Heart left ventricle (tissue), 13 donors: ENCODE results near the gene STN1.

Experiments used
- CTCF ChIP-seq, 12 donors: fragments of 200-600 bp; sonication (generic) in 4 of 12; IDR thresholded peaks; one replicate each; pipeline versions ENCODE4 v1.5.0 to v1.8.0; 2018 to 2022; ENCODE audit warnings: antibody characterized with exemption in 12 of 12, mild to moderate bottlenecking in 5 of 12
- POLR2A ChIP-seq, 2 donors: fragments of 450-650 bp; IDR thresholded peaks; one replicate each; pipeline ENCODE4 v1.6.1; 2017; ENCODE audit warnings: antibody characterized with exemption in 2 of 2, mild to moderate bottlenecking in 2 of 2, moderate library complexity in 2 of 2
- donor health status: ischemic (EF 13 %, LVEDD 7.1; RV severe dilation, severe dysfunction).
- donor health status: DM: no; HTN: yes; CAD: no.
- donor health status: DM: no; HTN: no; CAD: no.
- donor health status: ischemic (EF 25% LVEDD 6.9; RV normal size, moderate dysfunction).
- donor health status: ischemic (EF 25% LVEDD 5.7; RV mildly dilated, moderate dysfunction).
- donor health status: ischemic (EF 35%, LVEDD 5.7; RV mildly dilated, moderate dysfunction).
- donor health status: nonischemic (EF 11% LVEDD 7.7; RV severe dilation, severe dysfunction).
- donor health status: DM: yes; HTN: yes; CAD: no.
- donor health status: PGD.
- donor health status: ischemic (EF 29% LVEDD 5.4; RV normal size, mild dysfunction).
- donor health status: nonischemic (EF 23%, LVEDD 6.1; RV moderate dilation, normal function).

GRCh38 chr10:103849880-103850571 is 68.0 kb downstream of the STN1 start:
- TF ChIP-seq POLR2A (IDR thresholded peaks at IDR 0.05) = no peak
- TF ChIP-seq CTCF (IDR thresholded peaks at IDR 0.05) = no peak
